HG03558 (cell line): ENCODE data around the gene SRL.

Source experiments
- ATAC-seq: cut with Tn5 transposase; IDR thresholded peaks from one replicate; pipeline ENCODE4 v1.9.1; 2021; ENCODE audit warnings: moderate number of reproducible peaks; ENCODE audit not compliant: unreplicated experiment; ENCODE audit errors: extremely low read depth

SRL gene

DNA sequence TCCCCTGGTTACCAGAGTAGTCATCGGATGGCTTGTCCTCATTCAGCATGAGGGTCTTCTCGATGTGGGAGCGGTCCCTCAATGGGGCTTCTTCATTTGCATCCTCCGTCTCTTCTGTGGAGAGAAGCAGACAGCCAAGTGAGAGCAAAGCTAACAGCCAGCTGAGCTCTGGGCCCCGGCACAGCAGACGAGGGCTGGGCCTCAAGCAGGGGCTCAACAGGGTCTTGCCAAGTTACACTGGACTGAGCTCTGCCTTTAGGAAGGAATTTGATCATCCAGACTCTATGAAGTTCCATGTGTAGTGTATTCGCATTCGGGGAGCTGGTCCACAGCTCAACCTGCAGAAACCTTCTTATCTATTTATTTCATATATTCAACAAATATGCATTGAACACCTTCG is 37.4 kb downstream of the SRL start:
- no peak for ATAC-seq

DNA sequence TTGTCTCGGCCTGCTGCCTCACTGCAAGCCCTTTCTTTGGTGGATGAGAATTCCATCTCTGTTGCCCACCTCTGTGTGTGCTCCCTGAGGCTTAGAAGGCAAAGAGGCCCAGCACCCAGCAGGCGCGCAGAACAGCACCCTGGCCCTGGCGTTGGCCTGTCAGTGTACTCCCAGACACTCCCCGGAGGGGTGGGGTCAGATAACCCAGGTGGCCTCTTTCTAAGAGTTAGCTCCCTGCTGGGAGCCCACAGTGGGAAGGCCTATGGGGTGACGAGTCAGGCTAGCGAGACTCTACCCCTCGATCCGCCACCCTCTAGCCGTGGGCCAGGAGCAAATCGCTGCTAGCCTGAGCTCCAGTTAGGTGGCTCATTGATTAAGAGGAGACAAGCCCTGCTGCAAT is 38.1 kb downstream of the SRL start:
- ATAC-seq, result no peak

DNA sequence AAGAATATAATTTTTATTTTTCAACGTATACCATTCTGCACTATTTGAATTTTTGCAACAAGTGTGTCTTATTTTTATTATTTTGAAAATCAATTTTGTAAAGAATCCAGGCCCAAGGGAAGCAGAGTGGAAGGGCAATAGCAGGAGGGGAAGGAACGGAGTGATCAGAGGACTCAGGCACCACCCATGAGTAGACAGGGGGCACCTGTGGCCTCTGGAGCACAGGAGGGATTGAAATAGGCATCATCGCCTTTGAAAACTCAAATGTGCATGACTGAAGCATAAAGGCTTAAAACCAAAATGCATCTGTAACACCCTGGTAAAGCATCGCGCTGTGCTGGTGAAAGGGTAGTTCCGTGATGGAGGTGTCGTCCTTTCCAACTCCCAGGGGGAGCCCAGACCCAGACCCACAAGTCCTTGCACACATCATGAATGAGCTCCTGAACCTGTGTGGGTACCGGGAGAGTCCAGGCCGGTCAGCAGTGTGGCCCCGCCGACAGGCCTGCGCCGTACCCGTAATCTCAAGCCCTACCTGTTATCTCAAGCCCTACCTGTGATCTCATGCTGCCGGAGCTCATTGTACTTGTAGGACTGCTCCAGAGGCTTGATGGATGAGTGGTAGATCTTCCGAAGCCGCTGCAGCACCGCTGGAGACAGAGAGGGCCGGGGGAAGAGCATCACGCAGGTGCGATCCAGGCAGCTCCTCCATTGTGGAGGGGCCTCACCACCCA is 39.1 kb downstream of the SRL start:
- ATAC-seq, result no peak

DNA sequence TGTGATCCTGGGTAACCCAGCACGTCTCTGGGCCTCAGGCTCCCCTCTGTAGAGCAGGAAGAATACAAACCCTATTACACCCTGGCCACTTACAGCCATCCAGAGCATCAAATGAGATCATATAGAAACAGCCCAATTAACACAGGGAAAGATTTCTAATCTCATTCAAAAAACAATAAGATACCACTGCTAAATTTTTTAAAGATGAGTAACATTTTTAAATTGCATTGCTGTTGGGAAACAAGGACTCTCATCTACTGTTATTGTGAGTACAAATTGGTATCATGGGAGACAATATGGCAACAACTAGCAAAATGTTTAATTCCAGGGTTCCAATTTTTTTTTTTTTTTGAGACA is 41.1 kb downstream of the SRL start:
- no peak for ATAC-seq

DNA sequence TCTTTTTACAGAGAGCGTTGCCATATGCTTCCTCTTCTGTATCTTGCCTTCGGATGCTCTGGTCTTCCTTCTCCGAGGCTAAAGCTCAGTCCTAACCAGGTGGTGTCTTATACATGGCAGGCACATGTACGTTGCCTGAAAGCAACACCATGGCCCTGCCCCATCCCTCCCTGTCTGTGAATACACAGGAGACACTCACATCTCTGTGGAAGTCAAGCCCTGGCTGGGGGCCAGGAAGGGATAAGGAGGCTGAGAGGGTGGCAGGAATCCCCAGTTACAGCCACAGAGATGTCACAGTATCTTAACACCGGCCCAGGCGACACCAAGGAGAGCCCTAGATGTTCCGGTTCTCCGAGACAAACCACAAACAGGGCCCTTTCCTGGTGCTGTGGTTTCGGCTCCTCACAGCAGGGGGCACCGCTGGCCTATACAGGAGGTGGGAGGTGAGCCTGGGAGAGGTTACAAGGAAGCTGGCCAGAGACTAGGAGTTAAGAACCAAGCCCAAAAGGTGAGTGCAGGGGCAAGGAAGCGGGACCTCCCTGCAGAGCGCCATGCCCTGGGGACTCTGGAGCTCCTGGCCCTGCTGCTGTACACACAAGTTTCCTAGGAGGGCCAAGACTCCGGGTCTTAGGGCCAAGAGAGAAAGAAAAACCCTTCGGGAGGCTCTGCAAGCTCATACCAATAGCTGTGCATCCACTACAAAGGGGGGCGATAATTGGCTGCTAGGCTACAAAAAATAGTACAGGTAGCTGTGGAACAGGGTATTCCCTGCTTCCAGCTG is 41.7 kb downstream of the SRL start:
- no peak for ATAC-seq

DNA sequence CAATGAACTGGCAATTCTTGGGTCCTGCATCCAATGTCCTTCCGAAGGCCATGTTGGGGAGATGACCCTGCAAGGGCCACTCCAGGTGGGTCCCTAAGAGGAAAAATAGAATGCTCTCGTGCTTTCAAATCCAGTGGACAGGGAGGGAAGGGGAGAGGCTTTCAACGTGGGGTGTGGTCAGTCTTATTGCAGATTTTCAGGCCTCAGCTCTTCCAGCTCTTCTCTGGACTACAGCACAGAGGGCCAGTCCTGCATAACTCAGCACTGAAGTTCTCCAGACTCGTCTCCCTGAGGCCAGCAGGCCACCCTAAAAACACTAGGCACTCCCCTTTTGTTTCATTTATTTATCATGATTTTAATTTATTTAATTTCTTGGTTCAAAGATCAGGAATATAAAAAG is 43.1 kb downstream of the SRL start:
- no peak for ATAC-seq

DNA sequence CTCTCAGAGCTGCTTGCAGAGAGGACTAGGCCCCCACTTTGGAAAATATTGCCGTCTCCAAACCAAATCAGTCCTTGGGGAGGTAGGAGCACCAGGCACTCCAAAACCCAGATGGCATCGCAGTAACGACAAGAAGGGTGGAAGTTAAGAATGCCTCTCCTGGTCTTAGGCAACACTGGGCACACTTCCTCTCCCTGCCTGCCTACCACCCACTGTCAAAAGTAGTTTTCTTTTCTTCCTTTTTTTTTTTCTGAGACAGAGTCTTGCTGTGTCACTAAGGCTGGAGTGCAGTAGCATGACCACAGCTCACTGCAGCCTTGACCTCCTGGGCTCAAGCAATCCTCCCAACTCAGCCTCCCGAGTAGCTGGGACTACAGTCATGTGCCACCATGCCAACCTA is 47.2 kb downstream of the SRL start:
- no peak for ATAC-seq

DNA sequence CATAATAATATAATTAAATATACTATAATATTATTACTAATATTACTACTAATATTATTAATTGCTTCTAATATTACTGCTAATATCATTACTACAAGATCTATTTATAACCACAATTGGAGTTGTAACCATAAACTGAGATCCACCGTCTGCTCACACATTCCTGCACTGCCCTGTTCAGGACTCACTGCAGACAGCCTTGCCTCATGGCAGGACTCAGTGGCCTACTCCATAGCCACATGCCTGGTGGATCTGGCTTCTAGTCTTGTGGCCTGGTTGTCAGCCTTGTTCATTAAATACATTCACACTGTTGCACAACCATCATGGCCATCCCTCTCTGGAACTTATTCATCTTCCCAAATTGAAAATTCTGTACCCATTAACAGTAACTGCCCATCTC is 48.0 kb downstream of the SRL start:
- no peak for ATAC-seq

DNA sequence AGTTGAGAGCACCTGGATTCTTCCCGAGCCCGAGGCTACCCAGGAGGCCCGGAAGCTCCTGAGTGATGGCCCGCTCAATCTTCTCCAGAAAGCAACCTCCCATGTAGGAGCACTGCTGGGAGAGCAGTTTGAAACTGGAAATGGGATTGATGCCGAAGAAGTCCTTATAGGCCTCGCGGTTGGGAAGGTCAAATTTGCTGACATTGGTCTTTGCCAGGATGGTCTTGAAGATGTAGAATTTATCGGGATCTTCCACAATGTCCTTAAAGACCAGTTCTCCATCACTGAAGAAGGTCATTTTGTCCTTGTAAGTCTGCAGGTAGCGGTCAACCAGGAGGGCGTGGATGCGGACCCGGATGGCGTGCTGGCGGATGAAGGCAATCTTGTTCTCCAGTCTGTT is 49.7 kb downstream of the SRL start:
- no peak for ATAC-seq

DNA sequence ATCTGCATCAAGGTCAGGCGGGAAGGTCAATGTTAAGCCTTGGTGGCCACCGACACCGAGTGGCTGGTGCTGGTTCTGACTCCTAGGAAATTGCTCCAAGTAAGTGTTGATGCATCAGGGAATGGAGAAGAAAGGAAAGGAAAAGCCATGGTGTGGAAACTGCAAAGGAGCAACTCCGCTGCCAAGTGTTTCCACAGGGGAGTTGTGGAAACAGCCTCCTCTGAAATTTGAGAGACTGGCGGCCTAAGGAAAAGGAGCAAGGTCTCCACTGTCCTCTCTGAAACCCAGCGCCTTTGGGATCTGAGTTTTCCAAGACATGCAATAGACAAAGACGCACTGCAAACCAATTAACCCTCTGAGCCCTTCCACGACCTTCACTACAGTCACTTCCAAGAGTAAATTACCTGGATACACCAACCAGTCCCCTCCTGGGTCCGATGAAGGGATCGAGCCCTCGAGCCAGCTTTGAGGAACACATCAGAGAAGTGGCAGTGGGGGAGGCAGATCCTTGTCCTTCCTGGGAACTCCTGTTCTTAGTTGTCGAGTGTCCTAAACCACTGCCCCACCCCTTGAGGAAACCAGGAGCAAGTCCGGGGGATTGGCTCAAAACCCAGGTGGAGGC is 51.1 kb downstream of the SRL start:
- ATAC-seq, result no peak

DNA sequence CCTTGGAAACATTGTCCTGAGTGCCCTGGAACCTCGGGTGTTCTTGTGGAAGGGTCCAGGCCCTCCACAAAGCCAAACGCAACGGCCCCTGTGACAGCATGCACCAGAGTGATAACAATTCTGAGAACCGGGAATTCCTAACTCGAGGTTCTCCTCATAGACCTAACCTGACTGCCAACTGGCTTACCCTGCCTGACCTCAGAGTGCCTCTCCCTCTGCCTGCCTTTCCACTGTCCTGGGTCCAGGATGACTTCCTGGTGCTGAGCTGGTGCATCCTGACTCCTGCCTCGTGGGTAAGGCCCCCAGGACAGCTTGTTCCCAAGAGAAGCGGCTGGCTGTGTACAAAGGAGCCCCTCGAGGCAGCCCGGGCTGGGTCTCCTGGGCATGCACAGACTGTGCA is 51.8 kb downstream of the SRL start:
- ATAC-seq, result no peak

DNA sequence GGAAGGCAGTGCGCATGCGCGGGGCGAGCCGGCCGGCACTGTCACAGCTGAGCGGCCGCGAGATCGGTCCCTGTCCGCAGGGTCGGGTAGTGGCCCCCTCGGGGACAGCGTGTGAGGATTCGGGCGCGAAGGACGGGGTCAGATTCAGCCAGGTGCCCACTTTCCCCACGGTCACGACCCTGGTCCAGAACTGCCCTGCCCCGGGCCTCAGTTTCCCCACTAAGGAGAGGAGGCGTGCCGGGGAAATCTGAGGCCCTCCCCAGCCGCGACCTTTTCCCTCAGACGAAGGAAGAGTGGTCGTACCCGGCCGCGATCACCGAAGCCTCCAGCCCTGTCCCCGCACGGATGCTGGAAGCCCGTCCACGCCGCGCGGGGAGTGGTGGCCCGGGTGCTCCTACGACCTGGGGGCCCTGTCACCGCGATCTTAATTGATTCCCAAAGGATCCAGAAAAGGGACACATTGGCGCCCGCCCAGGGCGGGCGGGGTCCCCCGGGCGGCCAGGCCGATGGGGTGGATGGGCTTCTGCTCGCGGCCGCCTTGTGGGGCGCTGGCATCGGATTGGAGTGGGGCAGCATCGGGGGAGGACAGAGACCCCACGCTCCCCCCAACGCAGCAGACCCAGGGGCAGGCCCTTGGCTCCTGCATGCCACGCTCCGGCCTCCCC is 57.7 kb downstream of the SRL start:
- no peak for ATAC-seq

DNA sequence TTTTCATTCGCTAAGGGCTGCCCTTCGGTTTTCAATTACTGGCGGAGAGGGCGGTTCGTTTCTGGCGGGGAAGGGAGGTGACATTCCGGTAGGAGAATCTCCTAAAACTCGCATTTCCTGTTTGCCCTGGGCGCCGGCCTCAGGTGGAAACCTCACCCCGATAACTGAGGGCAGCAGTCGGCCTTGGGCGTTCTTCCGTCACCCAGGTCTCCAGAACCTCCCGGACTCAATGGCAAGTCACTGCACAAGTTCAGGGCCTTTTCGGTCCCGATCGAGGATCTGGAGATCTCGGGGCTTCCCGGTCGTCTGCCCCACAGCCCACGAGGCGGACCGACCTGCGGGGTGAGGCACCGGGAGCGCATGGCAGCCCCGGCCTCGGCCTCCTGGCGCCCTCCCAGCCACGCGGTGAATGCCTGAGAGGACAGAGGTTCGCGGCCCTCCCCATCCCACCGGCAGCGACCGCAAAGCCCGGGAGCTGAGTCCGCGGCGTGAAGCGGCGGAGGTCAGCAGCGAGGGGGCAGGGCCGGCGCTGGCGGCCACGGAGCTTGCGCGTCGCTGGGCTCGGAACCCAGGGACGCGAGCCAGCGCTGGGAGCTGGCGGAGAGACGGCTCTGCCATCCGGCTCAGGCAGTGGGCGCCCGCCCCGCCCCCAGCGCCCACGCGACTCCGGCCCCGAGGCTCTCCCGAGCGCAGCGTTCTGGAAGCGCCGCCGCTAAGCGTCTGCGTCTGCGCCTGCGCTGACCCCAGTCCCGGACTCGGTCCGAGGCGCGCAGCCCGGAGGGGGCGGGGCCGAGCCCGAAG is 58.4 kb downstream of the SRL start:
- ATAC-seq, result no peak

DNA sequence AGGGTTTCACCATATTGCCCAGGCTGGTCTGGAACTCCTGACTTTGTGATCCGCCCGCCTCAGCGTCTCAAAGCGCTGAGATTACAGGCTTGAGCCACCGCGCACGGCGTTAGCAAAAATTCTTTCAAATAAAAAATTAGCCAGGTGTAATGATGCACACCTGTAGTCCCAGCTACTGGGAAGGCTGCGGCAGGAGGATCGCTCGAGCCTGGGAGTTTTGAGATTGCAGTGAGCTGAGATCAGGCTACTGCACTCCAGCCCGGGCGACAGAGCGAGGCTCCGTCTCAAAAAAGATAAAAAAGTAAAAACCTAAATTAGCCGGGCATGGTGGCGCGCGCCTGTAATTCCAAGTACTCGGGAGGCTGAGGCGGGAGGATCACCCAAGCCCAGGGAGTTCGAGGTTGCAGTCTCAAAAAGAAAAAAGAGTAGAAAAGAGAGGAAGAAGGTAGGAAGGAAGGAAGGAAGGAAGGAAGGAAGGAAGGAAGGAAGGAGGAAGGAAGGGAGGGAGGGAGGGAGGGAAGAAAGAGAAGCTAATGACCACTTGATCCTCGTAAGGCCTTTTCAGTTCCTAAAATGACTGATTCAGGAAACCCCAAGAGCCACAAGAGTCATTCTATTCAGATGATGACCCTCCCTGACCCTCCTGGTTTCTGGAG is 59.2 kb downstream of the SRL start:
- ATAC-seq, result no peak

DNA sequence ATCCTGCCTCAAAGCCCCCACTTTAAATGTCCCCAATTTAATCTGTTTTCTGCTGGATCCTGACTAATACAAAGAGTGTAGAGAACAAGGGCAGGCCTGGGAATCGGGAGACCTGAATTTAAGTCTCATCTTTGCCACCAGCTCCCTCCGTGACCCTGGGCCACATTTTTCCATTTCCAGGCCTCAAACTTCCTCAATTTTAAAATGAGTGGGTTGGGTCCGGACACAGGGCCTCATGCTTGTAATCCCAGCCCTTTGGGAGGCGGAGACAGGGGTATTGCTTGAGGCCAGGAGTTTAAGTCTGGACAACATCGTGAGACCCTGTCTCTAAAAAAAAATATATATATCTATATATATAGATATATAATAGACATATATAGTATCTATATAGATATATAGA is 61.4 kb downstream of the SRL start:
- ATAC-seq, result no peak

DNA sequence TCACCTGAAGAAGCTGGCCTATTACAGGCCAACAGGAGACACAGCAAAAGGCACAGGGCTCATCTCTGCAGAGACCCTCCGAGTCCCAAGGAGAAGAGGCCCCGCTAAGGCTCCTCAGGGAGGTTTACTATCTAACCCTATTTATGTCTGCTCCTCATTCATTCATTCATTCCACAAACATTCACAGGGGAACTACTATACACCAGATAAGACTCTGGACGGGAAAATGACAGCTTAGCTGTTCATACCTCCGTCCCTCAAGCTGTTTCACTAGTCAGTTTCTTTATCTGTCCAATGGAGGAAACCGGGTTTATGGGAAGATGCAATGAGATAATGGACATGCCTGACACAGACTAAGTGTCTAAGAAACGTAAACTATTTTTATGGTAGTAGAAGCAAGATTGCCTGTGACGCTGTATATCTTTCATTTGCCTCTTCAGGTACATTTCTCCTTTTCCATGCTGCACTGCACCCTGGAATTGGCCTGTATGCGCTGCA is 62.1 kb downstream of the SRL start:
- no peak for ATAC-seq

DNA sequence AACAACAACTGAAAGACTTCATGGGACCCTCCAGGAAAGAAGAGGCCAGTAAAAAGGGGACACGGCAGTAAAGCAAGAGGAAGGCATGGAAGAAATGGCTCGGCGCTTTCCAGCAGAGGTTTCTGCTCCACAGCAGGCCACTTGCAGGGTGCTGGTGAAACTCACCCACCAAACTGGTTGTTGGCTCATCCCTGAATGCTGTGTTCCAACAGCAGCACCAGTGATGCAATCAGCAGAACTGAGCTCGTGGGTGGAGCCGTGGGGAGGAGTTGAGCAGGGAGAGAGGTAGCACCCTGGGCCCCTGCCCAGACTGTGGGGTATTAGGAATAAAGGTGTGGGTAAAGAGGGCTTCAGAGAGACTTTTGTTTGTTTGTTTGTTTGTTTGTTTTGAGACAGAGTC is 62.9 kb downstream of the SRL start:
- no peak for ATAC-seq

DNA sequence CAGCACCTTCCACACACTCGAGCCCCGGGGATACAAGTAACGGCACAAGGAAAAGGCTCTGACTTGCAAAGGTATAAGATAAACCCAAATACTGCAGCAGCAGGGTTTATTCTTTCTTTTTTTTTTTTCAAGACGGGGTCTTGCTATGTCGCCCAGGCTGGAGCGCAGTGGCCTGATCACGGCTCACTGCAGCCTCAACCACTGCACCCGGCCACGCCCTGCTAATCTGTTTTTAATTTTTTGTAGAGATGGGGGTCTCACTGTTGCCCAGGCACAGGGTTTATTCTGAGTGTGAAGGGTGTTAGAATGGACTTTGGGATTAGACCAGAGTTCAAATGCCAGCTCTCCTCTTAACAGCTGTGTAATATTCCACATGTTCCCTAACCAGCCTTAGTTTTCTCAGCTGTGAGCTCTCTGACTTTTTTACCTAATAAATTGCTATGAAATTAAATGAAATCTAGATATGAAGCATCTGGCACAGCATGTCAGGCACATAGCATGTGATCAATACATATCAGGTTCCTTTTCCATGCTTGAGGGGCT is 63.3 kb downstream of the SRL start:
- ATAC-seq, result no peak

DNA sequence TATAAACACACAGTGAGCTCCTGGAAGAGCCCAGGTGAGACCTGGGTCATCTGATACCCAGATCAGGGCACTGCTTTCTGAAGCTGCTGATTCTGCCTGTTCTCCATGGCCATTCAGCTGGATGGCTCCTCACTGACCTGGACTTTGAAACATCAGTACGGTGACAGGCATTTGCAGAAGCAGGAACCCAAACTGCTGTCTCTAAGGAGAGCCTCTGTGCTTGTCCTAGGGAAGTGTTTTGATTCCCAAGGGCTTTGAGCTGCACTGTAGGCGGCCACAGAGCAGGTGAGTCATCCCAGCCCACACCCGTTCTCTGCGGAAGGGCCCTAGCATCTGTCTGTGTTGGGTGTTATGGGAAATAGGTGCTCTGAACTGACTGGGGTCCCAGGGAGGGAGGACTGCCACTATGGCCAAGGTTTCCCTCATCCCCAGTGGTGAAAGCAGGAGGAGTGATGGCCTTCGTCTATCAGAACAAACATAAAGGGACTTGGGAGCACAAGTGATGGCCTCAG is 64.9 kb downstream of the SRL start:
- no peak for ATAC-seq
